HG03558 (cell line): ENCODE measurements around the gene ASIC5.
"Not testable (repeated sequence)": the region's sequence is repeated elsewhere in the genome, so short reads cannot be mapped to it uniquely, and the experiment has no call there.

ENCODE experiments used
- ATAC-seq: cut with Tn5 transposase; IDR thresholded peaks from one replicate; pipeline ENCODE4 v1.9.1; 2021; ENCODE audit warnings: moderate number of reproducible peaks; ENCODE audit not compliant: unreplicated experiment; ENCODE audit errors: extremely low read depth

ASIC5 gene, protein sequence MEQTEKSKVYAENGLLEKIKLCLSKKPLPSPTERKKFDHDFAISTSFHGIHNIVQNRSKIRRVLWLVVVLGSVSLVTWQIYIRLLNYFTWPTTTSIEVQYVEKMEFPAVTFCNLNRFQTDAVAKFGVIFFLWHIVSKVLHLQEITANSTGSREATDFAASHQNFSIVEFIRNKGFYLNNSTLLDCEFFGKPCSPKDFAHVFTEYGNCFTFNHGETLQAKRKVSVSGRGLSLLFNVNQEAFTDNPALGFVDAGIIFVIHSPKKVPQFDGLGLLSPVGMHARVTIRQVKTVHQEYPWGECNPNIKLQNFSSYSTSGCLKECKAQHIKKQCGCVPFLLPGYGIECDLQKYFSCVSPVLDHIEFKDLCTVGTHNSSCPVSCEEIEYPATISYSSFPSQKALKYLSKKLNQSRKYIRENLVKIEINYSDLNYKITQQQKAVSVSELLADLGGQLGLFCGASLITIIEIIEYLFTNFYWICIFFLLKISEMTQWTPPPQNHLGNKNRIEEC

DNA sequence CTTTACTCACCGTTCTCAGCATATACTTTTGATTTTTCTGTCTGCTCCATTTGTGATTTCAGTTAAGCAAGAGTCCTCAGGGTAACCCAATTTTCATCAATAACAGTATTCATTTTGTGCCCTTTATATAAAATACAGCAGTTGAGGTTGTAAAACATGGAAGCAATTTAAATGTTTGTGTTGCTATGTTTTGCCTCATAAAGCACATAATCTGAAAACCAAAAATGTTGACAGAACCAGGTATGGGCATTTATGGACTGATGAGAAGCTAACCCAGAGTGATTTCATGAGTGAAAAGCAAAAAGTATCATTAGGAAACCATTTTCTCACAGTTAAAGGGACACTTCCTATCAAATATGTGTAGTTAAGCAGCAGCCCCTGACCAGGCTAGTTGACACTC, at the start of gene ASIC5:
ASIC5 (minus strand) TSS at position 101 of the 400 bp plus-strand sequence; CDS start at position 50, 51 bp downstream.
- ATAC-seq: no peak

DNA sequence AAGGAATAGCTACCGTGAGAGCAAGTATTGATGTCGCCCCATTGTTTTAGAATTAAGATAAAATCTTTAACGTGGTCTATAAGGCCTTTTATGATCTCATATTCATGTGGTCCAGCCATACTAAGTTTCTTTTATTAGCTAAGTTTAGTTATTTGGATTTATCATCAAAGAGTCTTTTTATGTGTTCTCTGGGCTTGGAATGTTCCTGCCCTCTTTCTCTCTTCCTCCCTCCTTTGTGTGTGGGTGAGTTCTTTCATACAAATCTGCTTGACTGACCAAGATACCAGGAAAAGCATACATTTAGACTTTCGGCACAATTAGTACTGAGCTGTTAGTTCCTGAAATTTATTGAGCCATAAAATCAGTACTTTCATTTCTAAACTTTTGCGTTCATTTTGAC, 48.7 kb upstream of the ASIC5 start:
- ATAC-seq: no peak

DNA sequence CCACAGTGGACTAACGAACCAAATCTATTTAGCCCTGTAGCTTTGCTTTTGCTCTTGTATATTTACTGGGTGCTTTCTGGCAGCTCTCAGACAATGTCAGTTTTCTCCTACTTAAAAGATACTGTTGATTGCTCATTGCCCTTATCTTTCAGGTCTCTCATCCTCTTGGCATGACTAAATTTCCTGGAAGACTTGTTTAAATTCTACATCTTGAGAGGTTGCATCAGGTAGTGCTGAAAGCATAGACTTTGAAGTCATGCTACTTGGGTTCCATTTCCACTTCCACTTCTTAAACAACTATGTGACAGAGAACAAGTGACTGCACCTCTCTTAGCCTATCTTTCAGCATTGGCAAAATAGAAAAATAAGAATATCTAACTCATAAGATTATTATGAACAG, 45.8 kb upstream of the ASIC5 start:
- no peak for ATAC-seq

DNA sequence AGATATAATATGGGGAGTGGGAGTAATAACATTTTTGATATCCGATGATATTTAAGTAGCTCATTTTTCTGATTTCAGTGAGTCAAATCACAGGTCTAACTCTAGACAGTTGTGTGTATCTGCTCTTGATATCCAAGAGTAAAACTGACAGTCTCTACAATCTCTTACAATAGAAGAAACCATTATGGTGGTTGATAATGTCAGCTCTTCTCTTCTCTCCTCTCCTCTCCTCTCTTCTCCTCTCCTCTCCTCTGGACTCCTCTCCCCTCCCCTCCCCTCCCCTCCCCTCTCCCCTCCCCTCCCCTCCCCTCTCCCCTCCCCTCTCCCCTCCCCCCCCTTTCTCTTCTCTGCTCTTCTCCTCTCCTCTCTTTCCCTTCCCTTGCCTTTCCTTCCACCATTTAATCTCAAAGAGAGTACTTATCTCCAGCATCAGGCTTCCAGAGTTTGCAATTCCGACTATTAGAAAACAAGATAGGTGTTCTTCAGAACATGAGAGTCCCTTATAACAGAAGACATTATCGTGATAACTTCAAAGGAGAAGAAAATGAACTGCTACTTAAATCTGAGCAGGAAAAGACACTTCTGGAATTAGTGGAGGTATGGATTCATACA, 43.6 kb upstream of the ASIC5 start:
- ATAC-seq: no peak

DNA sequence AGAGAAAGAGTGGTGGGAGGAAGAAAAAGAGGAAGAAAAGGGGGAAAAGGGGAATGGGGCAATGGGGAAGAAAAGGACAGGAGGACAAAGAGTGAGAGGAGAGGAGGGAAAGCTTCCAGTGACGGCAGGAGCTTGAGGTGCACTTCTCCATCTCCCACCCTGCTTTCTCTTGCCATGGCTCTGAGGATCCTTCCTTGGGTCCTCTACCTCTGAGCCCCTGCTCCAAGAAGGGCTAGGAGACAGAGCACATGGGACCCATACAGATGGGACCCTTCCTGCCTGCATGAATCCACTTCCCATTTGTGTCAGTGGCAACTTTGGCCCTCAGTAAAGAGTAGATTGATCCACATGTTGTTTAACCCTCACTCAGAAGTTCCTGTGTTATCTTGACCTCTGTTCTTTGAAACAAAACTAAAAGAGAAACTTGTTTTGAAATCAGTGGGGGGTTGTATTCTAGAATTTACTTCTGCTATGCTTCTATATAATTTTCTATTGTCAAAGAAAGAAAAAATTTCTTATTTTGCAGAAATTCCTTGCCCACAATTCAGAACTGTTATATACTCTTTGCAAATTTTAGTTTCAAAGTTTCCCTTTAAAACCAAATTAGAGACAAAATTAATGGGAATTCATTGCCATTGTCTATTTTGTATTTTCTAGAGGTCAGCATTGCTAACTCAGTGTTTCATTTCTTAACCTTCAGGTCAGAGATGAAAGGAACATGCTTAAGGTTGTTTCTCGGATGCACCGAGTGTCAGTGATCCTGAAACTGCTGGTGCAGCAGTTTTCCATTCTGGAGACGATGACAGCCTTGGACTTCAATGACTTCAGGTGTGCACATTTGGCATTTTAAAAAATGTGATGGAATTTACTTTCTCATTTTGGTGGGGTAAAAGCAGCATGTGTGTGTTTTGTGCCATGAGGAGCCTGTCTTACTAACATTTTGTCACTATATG, 42.4 kb upstream of the ASIC5 start:
- no peak for ATAC-seq

DNA sequence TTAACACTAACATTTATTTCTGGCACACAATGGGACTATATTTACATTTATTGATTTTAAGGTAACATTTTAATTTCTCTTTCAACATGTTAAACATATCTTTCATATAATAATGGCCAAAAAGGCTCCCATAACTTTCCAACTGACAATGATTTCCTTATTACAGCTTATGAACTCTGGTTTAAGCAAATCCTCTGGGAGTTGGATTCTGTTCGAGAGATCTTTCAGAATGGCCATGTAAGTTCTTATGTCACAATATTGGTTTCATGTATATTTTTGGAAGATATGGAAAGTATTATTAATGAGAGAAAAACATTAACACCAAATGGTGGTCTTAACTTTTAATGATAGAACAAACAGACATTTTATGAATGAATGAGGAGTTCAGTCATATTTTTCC, 41.5 kb upstream of the ASIC5 start:
- ATAC-seq: no peak

DNA sequence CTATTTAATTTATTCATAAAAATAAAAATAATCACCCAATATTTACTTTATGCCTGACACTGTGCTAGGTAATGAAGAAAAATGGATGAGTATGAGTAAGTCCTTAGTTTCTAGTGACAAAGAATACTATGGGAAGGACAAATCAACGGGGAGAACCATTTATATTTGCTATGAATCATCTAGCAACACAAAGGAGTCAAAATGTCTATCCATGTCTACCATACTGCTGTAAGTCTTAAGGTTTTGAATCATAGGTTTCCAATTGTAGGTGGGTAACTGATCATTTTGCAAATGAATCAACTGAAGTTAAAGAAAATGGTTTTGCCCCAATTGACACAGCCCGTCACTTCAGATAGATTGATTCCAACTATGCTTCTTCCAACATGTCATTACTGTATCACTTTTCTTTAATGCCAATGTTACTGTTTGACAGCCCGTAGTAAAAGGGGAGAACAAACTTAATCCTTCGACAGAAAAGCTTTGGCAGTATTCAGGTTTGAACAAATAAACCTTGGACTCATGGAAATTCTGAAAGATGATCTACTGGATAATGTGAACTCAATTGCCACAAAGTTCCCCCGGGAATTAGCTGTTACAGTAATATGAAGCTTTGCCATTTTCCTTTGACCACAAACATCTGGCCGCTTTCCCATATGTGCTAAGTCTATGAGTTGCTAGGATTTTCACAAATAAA, 40.6 kb upstream of the ASIC5 start:
- no peak for ATAC-seq

DNA sequence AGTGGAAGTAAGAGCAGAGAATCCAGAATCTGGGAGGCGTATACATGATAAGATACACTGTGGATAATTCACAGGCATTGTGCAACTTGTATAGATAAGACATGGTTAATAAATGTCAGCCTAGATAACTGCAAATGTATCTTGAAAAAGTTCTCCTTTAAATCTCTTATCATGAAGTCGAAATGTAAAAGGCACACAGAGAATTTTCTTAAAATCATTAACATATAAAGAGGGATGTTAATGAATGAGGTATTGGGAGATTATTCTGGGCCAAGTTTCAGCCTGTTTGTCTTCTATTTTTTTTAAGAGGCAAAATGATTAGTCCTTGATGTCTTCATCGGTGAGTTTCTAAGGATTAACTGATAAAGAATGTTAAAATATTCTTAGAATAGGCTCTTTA, 38.3 kb upstream of the ASIC5 start:
- no peak for ATAC-seq

DNA sequence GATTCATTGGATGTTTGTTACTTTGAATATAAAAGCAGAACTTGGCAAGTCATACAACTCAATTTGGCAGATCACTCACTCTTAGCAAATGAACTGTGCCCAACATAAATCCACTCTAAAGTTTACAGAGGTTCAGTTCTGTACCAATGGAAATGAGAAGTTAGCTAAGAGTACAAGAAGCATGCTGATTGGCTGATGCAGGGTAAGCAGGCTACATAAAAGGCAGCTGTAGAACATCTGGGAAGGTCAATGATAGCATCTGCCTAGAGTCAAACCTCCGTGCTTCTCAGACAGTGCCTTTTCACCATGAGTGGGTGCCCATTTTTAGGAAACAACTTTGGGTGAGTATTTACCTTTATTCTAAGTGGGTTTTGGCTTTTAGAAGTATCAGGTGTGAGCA, 37.4 kb upstream of the ASIC5 start, which contains the start of gene TDO2:
TDO2 (plus strand) TSS at position 244 of the 400 bp plus-strand sequence; CDS start at position 307, 63 bp downstream.
- no peak for ATAC-seq

DNA sequence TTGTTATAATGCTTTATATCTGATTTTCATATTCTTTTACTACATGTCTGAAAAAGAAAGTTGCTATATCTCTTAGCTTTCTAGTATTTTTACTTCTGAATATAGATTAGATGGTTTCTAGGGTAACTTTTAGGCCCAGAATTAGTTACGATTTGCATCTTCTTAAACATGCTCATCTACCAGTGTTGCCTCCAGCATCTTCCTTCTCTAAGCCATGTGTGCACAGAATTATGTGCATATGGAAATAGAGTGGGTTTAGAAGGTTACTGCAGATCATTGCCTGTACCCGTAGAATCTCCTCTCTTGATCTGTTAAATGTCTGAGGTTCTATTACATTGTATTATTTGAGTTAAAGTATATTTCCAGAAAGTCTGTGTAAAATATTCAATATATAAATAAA, 34.9 kb upstream of the ASIC5 start:
- ATAC-seq: no peak

DNA sequence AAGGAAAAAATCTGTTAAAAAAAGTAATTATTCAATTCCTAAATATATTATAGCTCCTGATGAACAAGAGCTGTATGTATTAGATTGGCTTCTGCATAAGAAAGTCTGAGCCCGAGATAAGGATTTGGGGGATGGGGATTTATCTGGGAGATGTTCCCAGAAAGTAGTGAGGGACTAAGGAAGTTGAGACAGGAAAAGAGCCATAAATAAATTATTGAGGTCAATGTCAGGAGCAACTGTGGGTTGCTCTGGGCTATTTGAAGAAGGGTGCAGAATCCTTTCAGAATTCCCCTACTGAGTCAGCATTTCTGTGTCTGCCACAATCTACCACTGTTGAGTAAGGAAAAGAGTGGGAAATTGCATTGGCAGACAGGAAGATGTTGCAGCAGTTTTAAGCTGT, 34.3 kb upstream of the ASIC5 start:
- ATAC-seq: no peak

DNA sequence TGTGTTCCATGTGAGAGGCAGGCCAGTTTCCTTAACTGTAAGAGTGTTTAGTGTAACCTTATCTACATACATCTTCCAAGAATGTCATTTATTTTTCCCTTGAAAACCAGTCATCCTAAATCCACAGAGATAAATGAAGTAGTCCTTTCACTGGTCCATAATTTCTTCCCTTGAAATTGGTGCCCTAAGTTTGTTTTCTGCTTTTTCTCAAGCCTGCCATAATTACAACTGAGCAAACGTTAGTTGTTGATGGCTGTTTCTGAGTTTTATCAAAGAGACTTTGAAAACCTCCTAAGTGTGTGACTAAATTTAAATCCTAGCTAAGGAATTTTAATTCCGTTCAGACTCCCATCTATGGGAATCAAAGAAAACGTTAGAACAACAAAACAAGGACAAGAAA, 33.8 kb upstream of the ASIC5 start:
- no peak for ATAC-seq

DNA sequence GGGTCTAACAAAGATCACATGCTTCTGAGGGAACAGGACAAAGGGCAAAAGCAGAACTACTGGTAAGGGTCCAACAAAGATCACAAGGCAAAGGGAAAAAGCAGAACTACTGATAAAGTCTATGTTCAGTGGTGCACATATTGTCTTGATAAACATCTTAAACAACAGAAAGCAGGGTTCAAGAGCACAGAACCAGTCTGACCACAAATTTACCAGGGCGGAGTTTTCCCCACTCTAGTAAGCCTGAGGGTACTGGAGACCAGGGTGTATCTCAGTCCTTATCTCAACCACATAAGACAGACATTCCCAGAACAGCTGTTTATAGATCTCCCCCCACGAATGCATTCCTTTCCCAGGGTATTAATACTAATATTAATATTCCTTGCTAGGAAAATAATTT, 32.3 kb upstream of the ASIC5 start:
- ATAC-seq: not testable (repeated sequence)

DNA sequence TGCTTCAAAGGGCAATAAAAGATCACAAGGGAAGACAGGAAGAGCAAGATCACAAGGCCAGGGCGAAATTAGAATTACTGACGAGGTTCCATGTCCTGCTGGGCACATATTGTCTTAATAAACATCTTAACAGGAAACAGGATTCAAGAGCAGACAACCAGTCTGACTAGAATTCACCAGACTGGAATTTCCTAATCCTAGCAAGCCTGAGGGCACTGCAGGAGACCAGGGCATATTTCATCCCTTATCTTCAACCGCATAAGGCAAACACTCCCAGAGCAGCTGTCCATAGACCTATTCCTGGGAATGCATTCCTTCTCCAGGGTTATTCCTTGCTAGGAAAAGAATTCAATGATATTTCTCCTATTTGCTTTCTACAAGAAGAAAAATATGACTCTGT, 25.0 kb upstream of the ASIC5 start:
- ATAC-seq: no peak

DNA sequence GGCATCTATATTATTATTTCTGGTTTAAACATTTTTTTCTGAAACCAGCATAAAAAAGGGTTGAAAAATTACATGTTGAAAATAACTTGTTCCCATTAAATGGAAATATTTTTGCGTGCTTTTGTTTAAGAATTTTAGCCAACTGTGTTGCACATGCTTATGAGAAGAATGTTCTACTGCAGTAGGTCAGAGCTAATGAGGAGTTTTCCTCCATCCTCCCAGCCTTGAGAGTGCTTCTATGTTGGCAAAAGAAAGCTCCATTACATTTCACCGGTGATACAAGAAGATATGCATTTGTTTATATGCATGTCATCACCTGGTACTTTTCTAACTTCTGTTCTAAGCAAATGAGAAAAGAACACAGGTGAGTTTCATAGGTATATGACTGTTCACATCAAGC, 23.9 kb upstream of the ASIC5 start:
- no peak for ATAC-seq

DNA sequence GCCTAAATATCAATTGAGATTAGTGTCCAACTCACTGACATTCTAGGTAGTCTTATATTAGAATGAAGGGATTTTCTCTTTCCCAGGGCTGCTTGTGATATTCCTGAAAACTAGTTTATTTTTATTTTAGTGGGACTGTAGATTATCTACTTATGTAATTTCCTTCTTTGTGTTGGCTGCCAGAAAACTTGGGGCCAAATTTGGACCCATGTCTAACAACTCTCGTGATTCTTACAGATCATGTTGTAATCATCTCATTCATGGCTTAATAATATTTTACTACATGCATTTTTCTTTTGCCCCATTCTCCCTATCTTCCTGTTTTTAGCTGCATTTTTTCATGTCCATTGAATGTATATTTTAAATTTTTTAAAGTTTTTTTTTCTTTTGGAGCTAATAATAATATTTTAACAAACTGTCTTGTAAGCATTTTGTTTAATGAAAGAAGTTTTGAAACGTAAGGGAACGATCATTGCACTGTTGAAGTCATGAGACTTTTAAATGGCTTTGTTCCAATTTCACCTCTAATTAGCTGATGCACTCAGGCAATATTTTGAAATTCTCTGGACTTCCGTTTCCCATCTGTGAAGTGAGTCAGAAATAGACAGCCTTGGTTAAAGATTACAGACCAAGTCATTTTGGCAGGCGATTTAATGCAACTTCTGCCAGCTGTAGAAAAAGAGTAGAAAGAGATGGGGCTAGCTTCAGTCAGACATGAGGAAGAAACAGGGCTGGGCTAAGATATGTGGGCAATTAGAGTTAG, 23.1 kb upstream of the ASIC5 start:
- ATAC-seq: peak; percentile 94

DNA sequence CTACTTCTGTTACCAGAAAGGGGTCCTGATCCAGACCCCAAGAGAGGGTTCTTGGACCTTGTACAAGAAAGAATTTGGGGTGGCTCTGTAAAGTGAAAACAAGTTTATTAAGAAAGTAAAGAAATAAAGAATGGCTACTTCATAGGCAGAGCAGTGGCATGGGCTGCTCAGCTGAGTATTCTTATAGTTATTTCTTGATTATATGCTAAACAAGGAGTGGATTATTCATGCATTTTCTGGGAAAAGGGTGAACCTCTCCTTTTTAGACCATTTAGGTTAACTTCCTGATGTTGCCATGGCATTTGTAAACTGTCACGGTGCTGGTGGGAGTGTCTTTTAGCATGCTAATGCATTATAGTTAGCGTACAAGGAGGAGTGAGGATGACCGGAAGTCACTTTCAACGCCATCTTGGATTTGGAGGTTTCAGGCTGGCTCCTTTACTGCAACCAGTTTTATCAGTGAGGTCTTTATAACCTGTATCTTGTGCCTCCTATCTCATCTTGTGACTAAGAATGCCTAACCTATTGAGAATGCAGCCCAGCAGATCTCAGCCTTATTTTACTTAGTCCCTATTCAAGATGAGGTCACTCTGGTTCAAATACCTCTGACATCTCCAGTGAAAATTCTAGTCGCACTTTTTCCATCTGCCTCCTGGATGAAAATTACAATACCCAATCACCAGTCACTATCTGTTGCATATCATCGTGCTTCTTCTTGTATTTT, 21.9 kb upstream of the ASIC5 start:
- no peak for ATAC-seq

DNA sequence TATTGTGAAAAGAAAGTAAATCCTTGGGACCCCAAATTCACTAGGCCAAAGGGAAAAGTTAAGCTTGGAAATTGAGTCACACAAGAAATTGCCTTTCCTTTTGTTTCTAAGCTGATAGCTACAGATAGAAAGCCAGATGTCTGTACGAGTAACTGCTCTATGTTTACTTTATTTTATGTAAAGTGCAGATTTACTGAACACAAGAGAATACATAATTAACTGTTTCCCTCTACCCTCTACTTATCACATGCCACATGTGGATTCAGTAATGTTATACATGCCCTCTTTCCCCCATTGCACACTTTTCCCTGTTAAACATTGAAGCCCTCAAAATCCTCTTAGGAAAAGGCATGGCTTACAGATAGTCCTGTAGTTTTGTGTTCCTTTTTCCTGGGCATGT, 21.0 kb upstream of the ASIC5 start:
- ATAC-seq: no peak

DNA sequence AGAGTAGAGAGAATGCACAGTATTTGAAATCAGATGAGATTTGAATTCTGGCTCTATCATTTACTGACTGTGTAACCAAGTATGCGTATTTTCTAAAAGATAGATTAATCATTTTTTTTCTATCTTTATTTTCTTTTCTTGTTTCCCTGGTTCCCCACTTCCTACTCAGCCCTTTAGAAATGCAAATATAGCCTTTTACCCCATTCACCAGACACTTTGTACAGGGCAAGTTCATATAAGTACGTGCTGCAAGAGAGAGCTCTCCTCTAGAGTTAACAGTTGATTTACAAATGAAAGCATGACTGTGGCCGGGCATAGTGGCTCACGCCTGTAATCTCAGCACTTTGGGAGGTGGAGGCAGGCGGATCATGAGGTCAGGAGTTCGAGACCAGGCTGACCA, 19.6 kb upstream of the ASIC5 start:
- ATAC-seq: no peak
